A549 (cell line): ENCODE data around the gene NEMF. TPM values are rescaled to one million over a fixed set of nuclear protein-coding genes. Genes with fewer than 3 reads are reported as not detected.

Experiments used
- ATAC-seq, 2 experiments: fragments of 200-7000 bp in 1 of 2; fragments of >200 bp in 1 of 2; cut with Nextera tagmentation in 1 of 2; cut with Tn5 transposase in 1 of 2; 3 replicates each; pipeline versions ENCODE4 v1.8.0 to v1.9.1; 2018 to 2020; ENCODE audit warnings: mild to moderate bottlenecking in 1 of 2, moderate library complexity in 1 of 2
- CTCF ChIA-PET: fragments of 300-600 bp; sonication (Branson Sonifier 250); formaldehyde crosslinking; extraction: SDS; loops from one replicate; lab custom pipeline; 2021; ENCODE audit warnings: antibody characterized with exemption, inconsistent platforms; lab: Yijun Ruan, JAX
- POLR2A ChIA-PET: fragments of 350-600 bp; formaldehyde crosslinking; extraction: SDS; loops from one replicate; lab custom pipeline; 2021; ENCODE audit warnings: antibody characterized with exemption, inconsistent platforms; lab: Yijun Ruan, JAX
- DNase-seq, 2 experiments: peaks; one replicate each; pipeline versions ENCODE4 v3.0.0 to v3.0.0-alpha.2; 2011 to 2016; ENCODE audit warnings: low read depth in 1 of 2, low spot score in 1 of 2
- FAIRE-seq: peaks from 2 replicates; lab custom pipeline; 2011; peaks lifted over from hg19 to GRCh38; lab: Jason Lieb, UNC
- H3K27ac ChIP-seq, 2 experiments: fragments of >200 bp; sonication (Bioruptor Twin); formaldehyde crosslinking; 3 replicates each; pipeline ENCODE4 v1.5.1; 2016 to 2017
- H3K4me1 ChIP-seq: fragments of >200 bp; sonication (Bioruptor Twin); formaldehyde crosslinking; 3 replicates; pipeline ENCODE4 v1.6.1; 2016
- H3K4me2 ChIP-seq: fragments of >200 bp; sonication (Bioruptor Twin); formaldehyde crosslinking; 3 replicates; pipeline ENCODE4 v1.6.1; 2016
- H3K4me3 ChIP-seq: fragments of >200 bp; sonication (Bioruptor Twin); formaldehyde crosslinking; 3 replicates; pipeline ENCODE4 v1.5.1; 2016
- H3K9me3 ChIP-seq: fragments of >200 bp; sonication (Bioruptor Twin); formaldehyde crosslinking; 3 replicates; pipeline ENCODE4 v1.6.1; 2016
- BCL3 ChIP-seq: fragments of >200 bp; sonication (Bioruptor Twin); formaldehyde crosslinking; IDR thresholded peaks from 3 replicates; pipeline ENCODE4 v1.6.1; 2016
- CBX8 ChIP-seq: fragments of 200-600 bp; sonication (generic); IDR thresholded peaks from 2 replicates; pipeline ENCODE4 v1.6.1; 2016
- CEBPB ChIP-seq, 2 experiments: fragments of >200 bp in 1 of 2; sonication (Bioruptor Twin) in 1 of 2; formaldehyde crosslinking in 1 of 2; IDR thresholded peaks; 2 replicates each; pipeline ENCODE4 v1.6.1; 2012 to 2016
- CHD2 ChIP-seq: fragments of 150-350 bp; IDR thresholded peaks from 2 replicates; pipeline ENCODE4 v1.6.1; 2014; ENCODE audit warnings: low read length; ENCODE audit not compliant: partially characterized antibody
- CHD4 ChIP-seq: fragments of 200-600 bp; sonication (generic); IDR thresholded peaks from 2 replicates; pipeline ENCODE4 v1.6.1; 2016; ENCODE audit warnings: antibody characterized with exemption, mild to moderate bottlenecking, borderline replicate concordance
- CTCF ChIP-seq: fragments of >200 bp; sonication (Bioruptor Twin); formaldehyde crosslinking; IDR thresholded peaks from 3 replicates; pipeline ENCODE4 v1.5.1; 2016
- EHF ChIP-seq: fragments of 250-450 bp; sonication (Bioruptor Pico); IDR thresholded peaks from 2 replicates; pipeline ENCODE4 v1.5.0; 2020; ENCODE audit warnings: mild to moderate bottlenecking
- ESRRA ChIP-seq: fragments of 150-350 bp; IDR thresholded peaks from 2 replicates; pipeline ENCODE4 v1.6.1; 2014; ENCODE audit warnings: mild to moderate bottlenecking, low read length, borderline replicate concordance
- FOSB ChIP-seq: fragments of 250-450 bp; sonication (Bioruptor Pico); IDR thresholded peaks from 2 replicates; pipeline ENCODE4 v1.5.0; 2020; ENCODE audit warnings: mild to moderate bottlenecking, moderate library complexity
- HES2 ChIP-seq: fragments of >200 bp; sonication (Bioruptor Twin); formaldehyde crosslinking; IDR thresholded peaks from 2 replicates; pipeline ENCODE4 v1.6.1; 2016
- HEYL ChIP-seq: fragments of 250-450 bp; sonication (Bioruptor Pico); IDR thresholded peaks from 2 replicates; pipeline ENCODE4 v1.8.0; 2021; ENCODE audit warnings: mild to moderate bottlenecking, moderate library complexity
- HOXB13 ChIP-seq: fragments of 250-450 bp; sonication (Bioruptor Pico); IDR thresholded peaks from 2 replicates; pipeline ENCODE4 v1.5.0; 2020; ENCODE audit warnings: low read depth, mild to moderate bottlenecking, moderate library complexity
- HOXB5 ChIP-seq: fragments of 250-450 bp; sonication (Bioruptor Pico); IDR thresholded peaks from 2 replicates; pipeline ENCODE4 v1.5.0; 2020; ENCODE audit warnings: mild to moderate bottlenecking, moderate library complexity
- JUN ChIP-seq, 2 experiments: fragments of >200 bp; sonication (Bioruptor Twin); formaldehyde crosslinking; IDR thresholded peaks; 2 replicates in 1 of 2; 3 replicates in 1 of 2; pipeline ENCODE4 v1.6.1; 2016 to 2017
- KDM1A ChIP-seq: fragments of 200-600 bp; sonication (generic); IDR thresholded peaks from 2 replicates; pipeline ENCODE4 v1.6.1; 2016; ENCODE audit warnings: low read depth, mild to moderate bottlenecking
- KDM5A ChIP-seq: fragments of 200-600 bp; sonication (generic); IDR thresholded peaks from 2 replicates; pipeline ENCODE4 v1.6.1; 2016; ENCODE audit warnings: antibody characterized with exemption, mild to moderate bottlenecking
- MAX ChIP-seq: IDR thresholded peaks from 2 replicates; pipeline ENCODE4 v1.6.1; 2012
- MAZ ChIP-seq: fragments of 150-350 bp; IDR thresholded peaks from 2 replicates; pipeline ENCODE4 v1.6.1; 2014; ENCODE audit warnings: antibody characterized with exemption, low read depth, low read length, borderline replicate concordance
- NFE2L2 ChIP-seq: fragments of 150-350 bp; conservative IDR thresholded peaks from 2 replicates; pipeline ENCODE4 v1.6.1; 2014; ENCODE audit warnings: low read length
- NR3C1 ChIP-seq: fragments of >200 bp; sonication (Bioruptor Twin); formaldehyde crosslinking; IDR thresholded peaks from 3 replicates; pipeline ENCODE4 v1.6.1; 2017
- PBX3 ChIP-seq: IDR thresholded peaks from 2 replicates; pipeline ENCODE4 v1.6.1; 2012
- PHF8 ChIP-seq: fragments of 200-600 bp; sonication (generic); IDR thresholded peaks from 2 replicates; pipeline ENCODE4 v1.6.1; 2016; ENCODE audit warnings: low read depth, mild to moderate bottlenecking, antibody characterized with exemption, moderate library complexity, borderline replicate concordance
- POLR2AphosphoS2 ChIP-seq: conservative IDR thresholded peaks from 2 replicates; pipeline ENCODE4 v1.6.1; 2012; ENCODE audit warnings: low read length, improper control_type of control experiment, inconsistent platforms
- RARB ChIP-seq: fragments of 250-450 bp; sonication (Bioruptor Pico); IDR thresholded peaks from 2 replicates; pipeline ENCODE4 v1.8.0; 2021; ENCODE audit warnings: mild to moderate bottlenecking, moderate library complexity
- REST ChIP-seq: fragments of 200-600 bp; sonication (generic); IDR thresholded peaks from 2 replicates; pipeline ENCODE4 v1.6.1; 2016; ENCODE audit warnings: antibody characterized with exemption, mild to moderate bottlenecking, moderate library complexity
- RFX5 ChIP-seq: fragments of 450-650 bp; IDR thresholded peaks from 2 replicates; pipeline ENCODE4 v1.7.1; 2014; ENCODE audit warnings: antibody characterized with exemption, mild to moderate bottlenecking, moderate library complexity
- SMC3 ChIP-seq: fragments of >200 bp; sonication (Bioruptor Twin); formaldehyde crosslinking; IDR thresholded peaks from 3 replicates; pipeline ENCODE4 v1.6.1; 2018; ENCODE audit warnings: inconsistent platforms
- TP53 ChIP-seq: fragments of 250-450 bp; sonication (Bioruptor Pico); IDR thresholded peaks from 2 replicates; pipeline ENCODE4 v1.5.0; 2021; ENCODE audit warnings: mild to moderate bottlenecking, moderate library complexity
- ZNF302 ChIP-seq: fragments of 250-450 bp; sonication (Bioruptor Pico); IDR thresholded peaks from 2 replicates; pipeline ENCODE4 v1.9.0; 2021; ENCODE audit warnings: inconsistent platforms, mild to moderate bottlenecking, moderate library complexity
- ZSCAN20 ChIP-seq: fragments of 250-450 bp; sonication (Bioruptor Pico); IDR thresholded peaks from 2 replicates; pipeline ENCODE4 v1.8.0; 2022; ENCODE audit warnings: mild to moderate bottlenecking, moderate library complexity
- WGBS: methylation state at CpG from one replicate; pipeline ENCODE4 v1.1.6; 2017; ENCODE audit errors: missing lambda C conversion rate; 5-methylcytosine and 5-hydroxymethylcytosine counted together
- polyA plus RNA-seq, 4 experiments: library from polyadenylated mRNA; depleted of rRNA in 3 of 4; stranded (reverse); fragments of >200 nt; fragmentation: RNase III in 1 of 4; extraction: RNeasy Plus Mini Kit Qiagen cat#74134 plus additional on column Dnase treatment in 1 of 4; gene quantifications; 2 replicates in 3 of 4; 3 replicates in 1 of 4; pipeline ENCODE4 v1.2.3, GENCODE V29; 2011 to 2017

Gene NEMF
- polyA plus RNA-seq, 2 of the 4 experiments (the other 2 are of a cell fraction): 58.3 to 59.6 TPM

- no peak for TF ChIP-seq REST
- no peak for TF ChIP-seq MAZ
- TF ChIP-seq NFE2L2: no peak
- peak in 1 of 2 experiments; percentile 74; a peak in 2 of 5 replicates for TF ChIP-seq JUN (IDR thresholded peaks at IDR 0.05)
- no peak for TF ChIP-seq TP53 (CRISPR knock-in tag)
- TF ChIP-seq PBX3: no peak
- TF ChIP-seq EHF: 0 out of 2 replicates have a peak, but pooled peaks have one; percentile 26
- no peak for TF ChIP-seq CHD2
- TF ChIP-seq KDM1A: no peak
- TF ChIP-seq CEBPB (IDR thresholded peaks at IDR 0.05): peak in 1 of 2 experiments; percentile 39; a peak in 2 of 4 replicates
- 0 out of 2 replicates have a peak, but pooled peaks have one; percentile 46 for TF ChIP-seq HOXB5 (CRISPR knock-in tag)
- TF ChIP-seq CBX8: no peak
- no peak; the same call in 2 of the 3 replicates for TF ChIP-seq BCL3
- no peak for TF ChIP-seq RARB (CRISPR knock-in tag)
- TF ChIP-seq ZSCAN20 (CRISPR knock-in tag): no peak
- TF ChIP-seq NR3C1: no peak
- no peak for TF ChIP-seq HEYL
- peak; percentile 97 for TF ChIP-seq CTCF
- TF ChIP-seq, all 56 proteins: peak for 16
These were observed at the start of gene NEMF (continued) for GRCh38 chr14:49852301-49853157.

- no peak for TF ChIP-seq RFX5
- TF ChIP-seq PHF8: no peak
- no peak for TF ChIP-seq FOSB
- no peak for TF ChIP-seq EHF
- TF ChIP-seq HOXB5 (CRISPR knock-in tag): no peak
- no peak for TF ChIP-seq CHD4
- no peak for TF ChIP-seq HES2
- no peak for TF ChIP-seq SMC3
- TF ChIP-seq ZNF302 (CRISPR knock-in tag): no peak
- TF ChIP-seq RARB (CRISPR knock-in tag): no peak
- no peak for TF ChIP-seq JUN (IDR thresholded peaks at IDR 0.05)
- TF ChIP-seq HOXB13 (CRISPR knock-in tag): no peak
- TF ChIP-seq KDM1A: no peak
- no peak for TF ChIP-seq MAX
- no peak for TF ChIP-seq ESRRA
- TF ChIP-seq KDM5A: no peak
- no peak for TF ChIP-seq POLR2AphosphoS2
- TF ChIP-seq CHD2: no peak
- Histone ChIP-seq H3K4me2 (no peak overlapping the region), H3K4me3 (no peak overlapping the region), H3K4me1 (peaks cover 39% of the 10 kb centered on the region), H3K27ac (no peak overlapping the region), H3K9me3 (no peaks in the 10 kb centered on the region)
- no peak for FAIRE-seq
- 94% methylated on average over 1 of the region's 1 CpG for WGBS
- POLR2A ChIA-PET: no interaction called here
- no peak for ATAC-seq
- CTCF ChIA-PET: no interaction called here
- DNase-seq: no peak
These were observed 48.4 kb upstream of the NEMF start for GRCh38 chr14:49900973-49901372.
